NCI-H1417 (cell line): ENCODE measurements around the gene SMYD5.

Experiments
- DNase-seq, 3 experiments: peaks; one replicate each; lab custom pipeline; 2025; lab: John Stamatoyannopoulos, UW

Gene SMYD5

DNA sequence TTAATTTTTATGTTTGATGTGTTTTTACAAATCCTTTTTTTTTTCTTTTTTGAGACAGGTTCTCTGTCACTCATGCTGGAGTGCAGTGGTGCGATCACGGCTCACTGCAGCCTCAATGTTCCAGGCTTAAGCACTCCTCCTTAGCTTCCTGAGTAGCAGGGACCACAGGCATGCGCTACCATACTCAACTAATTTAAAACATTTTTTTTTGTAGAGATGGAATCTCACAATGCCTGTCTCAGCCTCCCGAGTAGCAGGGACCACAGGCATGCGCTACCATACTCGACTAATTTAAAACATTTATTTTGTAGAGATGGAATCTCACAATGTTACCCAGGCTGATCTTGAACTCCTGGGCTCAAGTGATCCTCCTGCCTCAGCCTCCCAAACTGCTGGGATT is 8.4 kb upstream of the SMYD5 start:
- no peak for DNase-seq

GRCh38 chr2:73208258-73208657 is 5.8 kb upstream of the SMYD5 start:
- no peak for DNase-seq

DNA sequence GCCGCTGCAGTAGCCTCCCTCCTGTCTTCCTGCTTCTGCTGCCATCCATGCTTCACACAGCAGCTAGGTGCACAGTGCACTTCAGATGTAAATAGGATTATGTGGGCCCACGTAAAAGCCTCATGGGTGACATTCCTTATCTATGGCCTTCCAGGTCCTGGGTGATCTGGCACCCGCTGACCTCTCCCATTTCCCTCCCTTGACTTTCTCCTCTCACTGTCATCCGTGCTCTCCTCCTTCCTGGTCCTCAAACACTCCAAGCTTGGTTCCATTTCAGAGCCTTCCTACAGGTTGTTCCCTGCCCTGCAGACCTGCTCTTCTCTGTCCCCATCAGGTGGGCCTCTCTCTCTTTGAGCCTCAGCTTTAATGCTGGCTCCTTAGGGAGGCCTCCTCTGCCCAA is 4.0 kb upstream of the SMYD5 start:
- DNase-seq = no peak

- no peak for DNase-seq
Observed at GRCh38 chr2:73210696-73211095, 3.3 kb upstream of the SMYD5 start.

DNA sequence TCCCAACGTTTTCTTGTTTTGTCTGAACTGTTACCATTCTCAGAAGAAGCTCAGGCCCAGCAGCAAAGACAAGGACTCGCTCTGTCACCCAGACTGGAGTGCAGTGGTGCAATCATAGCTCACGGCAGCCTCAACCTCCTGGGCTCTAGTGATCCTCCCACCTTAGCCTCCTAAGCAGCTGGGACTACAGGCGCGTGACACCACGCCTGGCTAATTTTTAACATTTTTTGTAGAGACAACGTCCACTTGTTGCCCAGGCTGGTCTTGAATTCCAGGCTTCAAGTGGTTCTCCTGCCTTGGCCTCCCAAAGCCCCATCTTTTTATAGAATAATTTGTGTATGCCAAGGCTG is 2.0 kb upstream of the SMYD5 start:
- DNase-seq = no peak

DNA sequence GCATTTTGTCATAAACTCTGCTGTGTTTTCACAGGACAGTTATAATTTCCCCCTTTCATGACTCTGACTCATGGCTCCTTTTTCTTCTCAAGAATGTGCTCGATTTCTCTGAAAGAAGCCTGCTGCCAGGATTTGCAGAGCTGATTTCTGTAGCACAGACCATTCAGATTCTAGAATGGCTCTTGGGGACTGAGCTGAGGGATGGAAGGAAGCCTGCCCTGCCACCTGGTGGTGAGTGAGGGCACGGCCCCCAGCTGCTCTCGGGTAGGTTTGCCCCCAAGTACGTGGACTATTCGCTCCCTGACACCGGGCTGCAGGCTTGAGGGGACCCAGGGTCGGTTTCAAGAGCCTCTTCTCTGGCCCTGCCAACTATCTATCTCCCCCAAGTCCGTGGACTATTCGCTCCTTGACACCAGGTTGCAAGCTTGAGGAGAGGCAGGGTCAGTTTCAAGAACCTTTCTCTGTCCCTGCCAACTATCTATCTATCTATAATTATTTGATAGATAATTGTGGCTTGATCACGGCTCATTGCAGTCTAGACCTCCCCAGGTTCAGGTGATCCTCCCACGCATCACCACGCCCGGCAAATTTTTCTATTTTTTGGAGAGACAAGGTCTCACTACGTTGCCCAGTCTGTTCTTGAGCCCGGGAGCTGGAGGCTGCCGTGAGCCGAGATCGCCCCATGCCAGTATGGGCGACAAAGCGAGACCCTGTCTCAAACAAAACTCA is 1.4 kb upstream of the SMYD5 start:
- DNase-seq = peak; percentile 27 to 80 (median 69)

DNA sequence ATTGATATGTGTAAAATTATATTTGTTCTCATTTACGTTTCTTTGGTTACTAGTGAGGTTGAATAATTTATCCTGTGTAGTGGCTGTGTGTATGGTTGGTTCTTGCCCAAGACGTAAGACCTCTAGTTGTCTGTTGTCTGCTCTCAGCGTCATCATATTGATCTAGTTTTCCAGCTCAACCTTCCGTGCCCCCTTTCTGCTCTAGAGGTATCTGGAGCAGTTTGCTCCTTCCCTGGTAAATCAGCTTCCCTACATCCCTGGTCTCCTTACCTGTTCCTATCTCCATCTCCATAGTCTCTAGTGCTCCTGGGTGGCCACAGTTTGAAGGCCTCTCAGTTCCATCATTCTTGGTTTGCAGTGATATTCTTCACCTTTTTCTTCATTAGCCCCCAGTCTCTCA is 1.2 kb downstream of the SMYD5 start:
- DNase-seq = peak in 1 of 3 experiments; percentile 18

GRCh38 chr2:73217160-73217559 is 3.1 kb downstream of the SMYD5 start:
- DNase-seq = no peak

DNA sequence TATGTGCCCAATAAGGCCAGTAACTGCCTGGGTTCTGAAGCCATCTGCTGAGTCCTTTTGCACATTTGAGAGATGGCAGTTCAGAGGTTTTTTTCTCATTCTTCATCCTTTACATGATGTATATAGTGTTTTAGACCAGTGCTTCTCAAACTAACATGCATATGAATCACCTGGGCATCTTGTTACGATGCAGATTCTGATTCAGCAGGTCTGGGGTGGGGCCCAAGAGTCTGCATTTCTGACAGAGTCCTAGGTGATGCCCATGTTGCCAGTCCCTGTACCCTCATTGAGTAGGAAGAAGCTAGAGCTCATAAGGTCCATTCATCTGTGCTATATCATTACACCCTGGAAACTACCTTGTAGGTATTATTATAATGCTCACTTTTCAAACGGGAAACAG is 3.8 kb downstream of the SMYD5 start:
- no peak for DNase-seq

- DNase-seq = no peak
Observed at GRCh38 chr2:73218298-73218697, 4.3 kb downstream of the SMYD5 start.

- DNase-seq = no peak
Observed at GRCh38 chr2:73223821-73224220, 9.8 kb downstream of the SMYD5 start.

DNA sequence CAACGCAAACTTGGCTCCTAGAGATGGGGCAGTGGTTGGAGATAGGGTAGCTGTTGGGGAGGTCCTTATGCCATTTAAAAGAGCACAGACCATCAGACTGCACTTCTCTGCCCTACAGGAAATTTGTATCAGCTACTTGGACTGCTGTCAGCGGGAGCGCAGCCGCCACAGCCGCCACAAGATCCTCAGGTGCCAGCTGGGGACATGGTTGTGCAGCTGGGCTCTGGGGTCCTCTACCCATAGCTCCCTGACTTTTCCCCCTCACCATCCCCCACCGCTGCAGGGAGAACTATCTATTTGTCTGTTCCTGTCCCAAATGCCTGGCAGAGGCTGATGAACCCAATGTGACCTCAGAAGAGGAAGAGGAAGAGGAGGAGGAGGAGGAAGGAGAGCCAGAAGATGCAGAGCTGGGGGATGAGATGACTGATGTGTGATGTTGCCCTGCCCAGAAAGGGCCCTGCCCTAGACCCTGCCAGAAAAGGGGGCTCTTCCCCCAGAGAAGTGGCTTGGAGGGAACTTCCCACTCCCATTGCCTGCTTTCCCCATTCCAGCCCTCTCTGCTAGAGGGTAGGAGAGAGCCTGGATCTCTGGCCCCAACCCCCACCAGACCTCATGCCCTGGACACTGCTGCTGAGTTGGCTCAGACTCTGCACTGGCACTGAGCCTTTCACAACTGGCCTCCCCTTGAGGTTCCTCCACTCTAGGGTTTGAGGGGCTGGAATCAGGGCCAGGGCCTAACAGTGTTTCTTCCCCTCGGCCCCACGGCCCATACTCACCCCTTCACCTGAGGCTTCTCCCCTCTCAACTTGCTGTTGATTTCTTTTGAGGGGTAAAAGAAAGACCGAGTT is 11.7 kb downstream of the SMYD5 start:
- no peak for DNase-seq

DNA sequence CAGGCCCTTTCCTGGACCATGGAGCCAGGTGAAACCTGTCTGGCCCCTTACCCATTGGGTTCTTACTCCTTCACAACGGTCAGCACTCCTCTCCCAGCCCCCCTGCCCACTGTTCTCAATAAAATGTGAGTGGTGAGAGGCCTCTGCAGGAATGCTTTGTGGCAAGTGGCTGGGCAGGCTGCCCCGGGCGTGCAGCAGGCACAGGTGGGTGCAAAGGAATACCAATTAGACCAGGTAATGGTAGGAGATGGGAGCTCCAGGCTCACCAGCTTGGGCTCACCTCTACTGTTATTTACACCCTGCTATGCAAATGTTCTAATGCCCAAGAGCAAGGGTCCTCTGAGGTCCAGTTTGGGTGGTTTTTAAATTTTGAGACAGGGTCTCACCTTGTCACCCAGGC is 13.0 kb downstream of the SMYD5 start:
- no peak for DNase-seq

DNA sequence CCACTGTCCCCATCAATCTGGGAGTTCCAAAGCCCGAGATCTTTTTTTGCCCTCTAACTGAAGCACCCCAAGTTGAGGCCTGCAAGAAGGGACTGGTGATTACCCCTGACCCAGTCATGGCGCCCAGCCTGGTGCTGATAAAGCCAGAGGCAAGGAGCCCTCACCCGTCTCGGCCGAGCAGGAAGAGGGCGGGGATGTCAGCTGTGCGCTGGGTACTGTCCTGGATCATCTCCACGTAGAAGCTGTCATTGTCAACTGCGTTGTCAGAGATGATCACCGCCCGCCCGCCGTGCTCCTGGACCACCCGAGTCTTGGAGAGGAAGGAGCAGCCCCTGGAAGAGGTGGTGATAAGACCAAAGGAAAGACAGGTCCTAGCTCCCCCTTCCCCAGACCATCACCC is 14.6 kb downstream of the SMYD5 start:
- DNase-seq = no peak

DNA sequence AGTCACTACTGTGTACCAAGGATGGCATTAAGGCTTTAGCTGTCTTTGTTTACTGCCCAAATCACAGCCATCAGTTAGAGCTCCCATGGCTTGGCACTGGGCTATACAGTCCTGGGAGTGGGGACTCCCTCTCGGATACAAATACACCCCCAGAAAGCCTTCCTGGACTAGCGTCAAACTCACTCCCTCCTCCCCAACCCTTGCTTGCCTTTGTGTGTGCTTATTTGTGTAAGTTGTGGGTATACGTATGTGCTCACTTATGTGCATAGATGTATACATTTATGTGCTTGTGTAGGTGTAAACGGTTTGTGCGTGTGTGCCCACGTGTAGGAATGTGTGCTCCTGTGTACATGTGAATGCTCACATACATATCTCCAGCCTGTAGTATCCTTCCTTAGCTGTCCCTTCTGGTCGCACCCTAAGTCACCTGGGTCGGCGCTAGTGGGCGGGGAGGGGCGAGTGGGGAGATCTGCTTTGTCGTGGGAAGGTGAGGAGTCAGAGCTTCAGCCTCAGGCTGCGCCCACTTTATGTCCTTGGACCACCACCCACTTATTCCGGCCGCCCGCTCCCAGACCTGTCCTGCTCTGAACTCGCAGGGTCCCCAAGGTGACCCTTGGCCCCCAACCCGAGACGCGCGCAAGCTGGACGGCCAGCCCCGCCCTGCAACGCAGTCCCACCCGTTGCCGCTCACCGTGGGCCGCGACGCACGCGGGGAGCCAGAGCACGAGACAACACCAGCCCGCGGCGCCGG is 18.5 kb downstream of the SMYD5 start:
- peak in 1 of 3 experiments; percentile 69 for DNase-seq

- DNase-seq = peak; percentile 95 to 100 (median 99)
Observed at GRCh38 chr2:73233154-73233931, 19.3 kb downstream of the SMYD5 start, which contains the start of gene PRADC1. Gene PRADC1, minus strand, starts transcription at chr2:73233239. Its CDS starts 79 bp downstream, at chr2:73233160.

DNA sequence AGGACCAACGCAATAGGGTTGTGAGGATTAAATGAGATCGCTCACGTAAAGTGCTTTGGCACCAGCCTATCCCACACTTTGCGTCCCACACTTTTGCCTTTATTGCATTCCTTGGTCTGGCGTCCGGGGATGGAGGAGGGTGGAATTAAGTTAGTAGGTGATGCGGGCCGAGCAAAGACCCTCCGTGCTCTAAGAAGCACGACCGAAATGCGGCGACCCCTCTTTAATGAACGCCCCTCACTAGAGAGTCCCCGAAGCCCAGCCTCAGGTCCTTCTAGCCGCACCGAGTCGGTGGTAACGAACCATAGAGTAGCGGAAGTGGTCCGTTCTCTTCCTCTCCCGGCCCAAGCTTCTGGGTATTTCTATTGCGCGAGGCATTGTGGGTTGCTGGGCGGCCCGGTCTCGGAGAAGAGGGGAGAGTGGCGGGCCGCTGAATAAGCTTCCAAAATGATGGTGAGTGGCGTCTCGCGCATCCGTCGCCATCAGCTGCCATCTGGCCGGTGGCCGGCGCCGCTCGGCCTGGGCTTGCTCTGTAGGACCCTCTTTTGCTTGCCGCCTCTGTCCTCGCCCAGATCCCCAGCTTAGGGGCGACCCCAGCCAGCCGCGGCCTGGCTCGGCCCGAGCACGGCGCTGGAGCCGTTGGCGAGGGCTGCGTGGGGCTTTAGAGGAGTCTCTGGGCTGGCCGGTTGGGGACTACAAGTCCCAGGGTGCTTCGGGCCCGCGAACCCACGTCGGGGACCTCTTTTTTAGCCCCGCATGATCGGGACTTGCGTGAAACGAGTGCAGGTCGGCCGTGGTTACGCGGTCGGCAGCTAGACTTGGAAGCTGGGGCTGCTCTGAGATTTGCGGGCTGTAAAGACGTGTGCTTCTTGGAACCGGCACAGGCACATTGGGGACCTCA is 20.1 kb downstream of the SMYD5 start, which contains the start of gene CCT7:
CCT7 (plus strand) TSS at position 377 of the 901 bp plus-strand sequence; CDS start at position 448, 71 bp downstream.
- peak; percentile 84 to 97 (median 94) for DNase-seq

DNA sequence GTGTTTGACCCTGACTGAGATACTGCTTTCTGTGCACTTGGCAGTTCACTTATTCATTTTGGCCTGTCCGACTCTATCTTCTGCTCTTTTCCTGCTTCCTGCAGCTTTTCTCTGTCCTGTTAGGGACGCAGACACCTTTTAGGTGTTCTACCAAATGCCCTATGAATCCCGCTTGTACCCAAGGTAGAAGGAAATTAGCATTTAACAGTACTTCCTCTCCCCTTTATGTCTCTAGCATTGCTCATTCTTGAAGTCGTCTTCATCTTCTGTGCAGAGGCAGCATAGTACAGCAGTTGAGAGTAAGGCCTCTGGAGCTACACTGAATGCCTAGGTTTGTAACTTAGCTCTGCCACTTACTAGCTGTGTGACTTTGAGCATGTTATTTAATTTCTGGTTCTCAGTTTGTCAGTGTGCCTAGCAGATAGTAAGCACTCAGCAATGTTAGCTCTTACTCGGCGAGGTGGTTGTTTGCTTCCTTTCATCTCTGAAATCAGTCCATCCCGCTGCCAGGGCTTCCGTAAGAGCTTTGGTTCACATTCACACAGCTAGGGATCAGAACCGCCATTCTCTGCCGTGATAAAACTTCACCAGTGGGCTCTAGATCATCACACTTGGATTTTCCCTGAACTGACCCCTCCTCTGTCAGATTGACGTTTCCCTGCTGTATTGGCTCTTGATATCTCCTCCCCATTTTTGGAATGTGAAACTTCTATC is 21.4 kb downstream of the SMYD5 start:
- DNase-seq = no peak

- no peak for DNase-seq
Observed at GRCh38 chr2:73237168-73237567, 23.1 kb downstream of the SMYD5 start.

GRCh38 chr2:73238149-73238548 is 24.1 kb downstream of the SMYD5 start:
- DNase-seq = no peak
